Measurements from ENCODE around the gene SSU72.
"Not testable (repeated sequence)": the region's sequence is repeated elsewhere in the genome, so short reads cannot be mapped to it uniquely, and the experiment has no call there.

The SSU72 gene

GRCh38 chr1:1598051-1598719 is 23.5 kb upstream of the SSU72 start:
- no peak overlapping the region for H3K4me3 ChIP-seq (ENCODE audit: low read depth, low read length)
- no peak for DNase-seq (ENCODE audit: low read depth)

GRCh38 chr1:1597275-1597930 is 22.7 kb upstream of the SSU72 start:
- H3K4me3 ChIP-seq (ENCODE audit: low read depth, low read length), result no peak overlapping the region
- DNase-seq (ENCODE audit: low read depth), result no peak

- no peak for DNase-seq (ENCODE audit: low read depth)
- no peak overlapping the region for H3K4me3 ChIP-seq (ENCODE audit: low read depth, low read length)
Observed at GRCh38 chr1:1596493-1597274, 22.0 kb upstream of the SSU72 start.

- H3K4me3 ChIP-seq (ENCODE audit: low read depth, low read length); DNase-seq (ENCODE audit: low read depth): not testable (repeated sequence)
Observed at GRCh38 chr1:1595341-1595740, 20.7 kb upstream of the SSU72 start.

- no peak overlapping the region for H3K4me3 ChIP-seq (ENCODE audit: low read depth, low read length)
- DNase-seq (ENCODE audit: low read depth), result no peak
Observed at GRCh38 chr1:1594602-1595260, 20.1 kb upstream of the SSU72 start.

GRCh38 chr1:1593834-1594601 is 19.4 kb upstream of the SSU72 start:
- no peak for DNase-seq (ENCODE audit: low read depth)
- no peak overlapping the region for H3K4me3 ChIP-seq (ENCODE audit: low read depth, low read length)

GRCh38 chr1:1591452-1591851 is 16.8 kb upstream of the SSU72 start:
- DNase-seq (ENCODE audit: low read depth), result no peak
- no peak overlapping the region for H3K4me3 ChIP-seq (ENCODE audit: low read depth, low read length)

- no peak for DNase-seq (ENCODE audit: low read depth)
- H3K4me3 ChIP-seq (ENCODE audit: low read depth, low read length), result no peak overlapping the region
Observed at GRCh38 chr1:1583347-1584010, 8.8 kb upstream of the SSU72 start.

- H3K4me3 ChIP-seq (ENCODE audit: low read depth, low read length), result no peak overlapping the region
- no peak for DNase-seq (ENCODE audit: low read depth)
Observed at GRCh38 chr1:1582585-1583346, 8.1 kb upstream of the SSU72 start.

GRCh38 chr1:1578371-1578940 is 3.8 kb upstream of the SSU72 start:
- no peak for DNase-seq (ENCODE audit: low read depth)
- no peak overlapping the region for H3K4me3 ChIP-seq (ENCODE audit: low read depth, low read length)

GRCh38 chr1:1577367-1578011 is 2.8 kb upstream of the SSU72 start:
- no peak for DNase-seq (ENCODE audit: low read depth)
- no peak overlapping the region for H3K4me3 ChIP-seq (ENCODE audit: low read depth, low read length)

GRCh38 chr1:1573843-1574720 is 581 bp downstream of the SSU72 start:
- DNase-seq (ENCODE audit: low read depth), result no peak
- peak overlapping the region; percentile 98 for H3K4me3 ChIP-seq (ENCODE audit: low read depth, low read length)

- DNase-seq (ENCODE audit: low read depth), result no peak
- no peak overlapping the region for H3K4me3 ChIP-seq (ENCODE audit: low read depth, low read length)
Observed at GRCh38 chr1:1569341-1569740, 5.3 kb downstream of the SSU72 start.

GRCh38 chr1:1567891-1568291 is 6.8 kb downstream of the SSU72 start:
- no peak for DNase-seq (ENCODE audit: low read depth)
- no peak overlapping the region for H3K4me3 ChIP-seq (ENCODE audit: low read depth, low read length)

GRCh38 chr1:1567152-1567875 is 7.3 kb downstream of the SSU72 start:
- H3K4me3 ChIP-seq (ENCODE audit: low read depth, low read length), result no peak overlapping the region

GRCh38 chr1:1565340-1565739 is 9.3 kb downstream of the SSU72 start:
- no peak overlapping the region for H3K4me3 ChIP-seq (ENCODE audit: low read depth, low read length)
- DNase-seq (ENCODE audit: low read depth), result no peak

More at GRCh38 chr1:1567152-1567875, 7.3 kb downstream of the SSU72 start:
- no peak for DNase-seq (ENCODE audit: low read depth)
